Naive thymus-derived CD8-positive, alpha-beta T cell (primary cell): Measurements from ENCODE around the gene CACFD1. TPM values are rescaled to one million over a fixed set of nuclear protein-coding genes. Genes with fewer than 3 reads are reported as not detected.
A peak's percentile ranks its signal among the peaks of the same experiment; 100 is the strongest.
"Not testable (repeated sequence)": the region's sequence is repeated elsewhere in the genome, so short reads cannot be mapped to it uniquely, and the experiment has no call there.

ENCODE experiments used
- ATAC-seq, 2 donors: fragments of 150-1000 bp; cut with Tn5 transposase in 1 of 2; sonication (Bioruptor Pico), chemical (Tn5 transposase) in 1 of 2; 1 replicate in 1 of 2; 2 replicates in 1 of 2; pipeline ENCODE4 v1.10.0; 2021; ENCODE audit warnings: mild to moderate bottlenecking in 2 of 2, moderate library complexity in 2 of 2
- POLR2A ChIA-PET: fragments of 350-600 bp; sonication (Branson Sonifier 250); formaldehyde crosslinking; loops from one replicate; lab custom pipeline; 2021; ENCODE audit warnings: antibody characterized with exemption; lab: Charles Lee
- DNase-seq, 10 donors: peaks; one replicate each; pipeline versions ENCODE4 v3.0.0 to v3.0.0-alpha.2; 2020 to 2022
- H3K27ac Mint-ChIP-seq, 10 donors: one replicate each; pipeline ENCODE4 v1.8.0; 2020 to 2022; ENCODE audit warnings: mild to moderate bottlenecking in 10 of 10, mixed read lengths in 10 of 10, moderate library complexity in 4 of 10, inconsistent platforms in 1 of 10
- H3K27me3 Mint-ChIP-seq, 5 donors: one replicate each; pipeline ENCODE4 v1.8.0; 2021 to 2022; ENCODE audit warnings: mixed read lengths in 5 of 5
- H3K36me3 Mint-ChIP-seq, 3 donors: one replicate each; pipeline ENCODE4 v1.8.0; 2020 to 2022; ENCODE audit warnings: mixed read lengths in 3 of 3, mild to moderate bottlenecking in 2 of 3, inconsistent platforms in 1 of 3
- H3K4me1 Mint-ChIP-seq, 4 donors: one replicate each; pipeline ENCODE4 v1.8.0; 2021 to 2022; ENCODE audit warnings: mixed read lengths in 4 of 4
- H3K4me3 Mint-ChIP-seq, 10 donors: one replicate each; pipeline ENCODE4 v1.8.0; 2020 to 2022; ENCODE audit warnings: mild to moderate bottlenecking in 10 of 10, mixed read lengths in 10 of 10, moderate library complexity in 6 of 10, inconsistent platforms in 1 of 10
- H3K9me3 Mint-ChIP-seq, 9 donors: one replicate each; pipeline ENCODE4 v1.8.0; 2020 to 2022; ENCODE audit warnings: mixed read lengths in 9 of 9, mild to moderate bottlenecking in 3 of 9, inconsistent platforms in 1 of 9, moderate library complexity in 1 of 9
- polyA plus RNA-seq, 3 donors: library from polyadenylated mRNA; unstranded; fragments of 300-500 nt; fragmentation: Illumina TruSeq; gene quantifications; one replicate each; pipeline ENCODE4 v1.2.3, GENCODE V29; 2021
- total RNA-seq, 8 experiments: library from RNA in 2 of 8; stranded (reverse) in 2 of 8; gene quantifications; one replicate each; pipeline ENCODE4 v1.2.3 and lab custom pipeline; 2021 to 2026

CACFD1 gene
- total and polyA plus RNA-seq, 5 experiments from 2014 or later, result 2.5 to 4.9 (median 3.7) TPM

DNA sequence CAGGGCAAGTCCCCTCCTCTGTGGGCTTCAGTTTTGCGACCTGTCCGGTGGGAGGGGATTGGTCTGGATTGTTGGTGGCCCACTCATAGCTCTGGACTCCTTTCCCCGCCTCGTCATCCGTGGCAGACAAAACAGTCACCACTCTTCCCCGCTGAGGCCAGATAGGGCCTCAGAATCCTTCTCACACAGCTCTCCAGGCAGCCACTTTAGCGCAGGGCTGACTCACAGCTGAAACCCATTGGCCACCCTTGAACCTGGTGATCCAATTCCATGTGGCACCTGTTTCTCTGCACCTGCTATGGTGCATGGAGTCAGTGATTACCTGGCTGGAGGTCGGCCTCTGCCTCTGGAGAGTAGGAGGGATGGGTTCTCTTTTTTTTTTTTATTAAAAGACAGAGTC, 15.8 kb upstream of the CACFD1 start:
- no peak for DNase-seq
- no peaks in the 10 kb centered on the region for H3K27me3 Mint-ChIP-seq
- H3K4me3 Mint-ChIP-seq, result no peak overlapping the region
- ATAC-seq, result no peak
- H3K9me3 Mint-ChIP-seq, result no peaks in the 10 kb centered on the region
- H3K36me3 Mint-ChIP-seq, result no peaks in the 10 kb centered on the region
- peaks cover 0 to 8% (median 1%) of the 10 kb centered on the region in 4 donors for H3K4me1 Mint-ChIP-seq
- H3K27ac Mint-ChIP-seq, result no peak overlapping the region
- POLR2A ChIA-PET, result no interaction called here

DNA sequence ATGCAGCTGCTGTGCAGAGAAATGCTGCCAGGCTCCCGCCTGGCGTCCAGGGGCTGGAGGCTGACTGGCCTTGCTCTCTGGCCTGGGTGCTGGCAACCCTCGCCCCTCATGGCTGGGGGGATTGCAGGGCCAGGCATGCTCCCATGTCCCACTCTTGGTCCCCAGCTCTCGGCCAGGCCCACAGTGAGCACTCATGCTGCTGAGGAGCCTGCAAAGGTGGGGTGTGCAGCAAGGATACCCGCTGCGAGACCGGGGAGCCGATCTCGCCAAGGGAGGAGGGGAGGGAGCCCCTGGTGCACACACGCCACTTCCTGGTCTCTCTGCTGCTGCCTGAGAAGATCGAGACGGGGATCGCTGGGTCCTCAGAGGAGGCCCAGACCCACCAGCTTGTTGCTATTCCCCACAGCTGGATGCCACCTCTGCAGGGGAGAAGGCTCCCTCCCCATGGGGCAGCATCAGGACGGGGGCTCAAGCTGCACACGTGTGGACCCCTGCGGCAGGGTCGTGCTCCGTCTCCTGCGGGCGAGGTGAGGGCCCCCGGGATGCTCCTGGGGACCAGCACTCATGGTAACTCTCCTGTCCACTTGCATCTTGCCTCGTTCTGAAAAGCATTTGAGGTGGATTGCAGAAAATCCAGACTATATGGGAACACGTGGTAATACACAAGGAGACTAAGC, 14.3 kb upstream of the CACFD1 start:
- Mint-ChIP-seq H3K9me3 (no peaks in the 10 kb centered on the region), H3K27me3 (peaks cover 0 to 2% (median 0%) of the 10 kb centered on the region in 5 donors), H3K36me3 (no peaks in the 10 kb centered on the region), H3K27ac (no peak overlapping the region), H3K4me3 (no peak overlapping the region), H3K4me1 (peaks cover 0 to 7% (median 1%) of the 10 kb centered on the region in 4 donors)
- ATAC-seq, result no peak
- no peak for DNase-seq
- POLR2A ChIA-PET, result no interaction called here

DNA sequence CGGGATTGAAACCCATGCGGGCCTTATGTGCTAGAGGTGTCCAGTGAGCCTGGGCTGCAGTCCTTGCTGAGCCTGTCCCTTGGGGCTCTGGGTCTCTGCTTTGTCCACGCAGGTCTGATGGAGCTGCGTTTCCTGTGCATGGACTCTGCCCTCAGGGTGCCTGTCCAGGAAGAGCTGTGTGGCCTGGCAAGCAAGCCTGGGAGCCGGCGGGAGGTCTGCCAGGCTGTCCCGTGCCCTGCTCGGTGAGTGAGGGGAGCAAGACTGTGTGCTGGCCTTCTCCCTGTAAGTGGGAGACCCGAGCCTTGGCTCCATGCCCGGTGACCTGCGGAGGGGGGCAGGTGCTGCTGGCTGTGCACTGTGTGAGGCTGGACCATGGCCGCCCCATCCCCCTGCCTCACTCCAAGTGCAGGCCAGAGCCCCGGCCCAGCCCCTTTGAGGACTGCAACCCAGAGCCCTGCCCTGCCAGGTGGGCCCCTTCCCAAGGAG, 11.2 kb upstream of the CACFD1 start:
- Mint-ChIP-seq H3K4me1 (peaks cover 0 to 4% (median 0%) of the 10 kb centered on the region in 4 donors), H3K27ac (no peak overlapping the region), H3K27me3 (peaks cover 0 to 2% (median 0%) of the 10 kb centered on the region in 5 donors), H3K9me3 (no peaks in the 10 kb centered on the region), H3K36me3 (no peaks in the 10 kb centered on the region), H3K4me3 (no peak overlapping the region)
- no peak for DNase-seq
- POLR2A ChIA-PET, result no interaction called here
- ATAC-seq, result no peak

DNA sequence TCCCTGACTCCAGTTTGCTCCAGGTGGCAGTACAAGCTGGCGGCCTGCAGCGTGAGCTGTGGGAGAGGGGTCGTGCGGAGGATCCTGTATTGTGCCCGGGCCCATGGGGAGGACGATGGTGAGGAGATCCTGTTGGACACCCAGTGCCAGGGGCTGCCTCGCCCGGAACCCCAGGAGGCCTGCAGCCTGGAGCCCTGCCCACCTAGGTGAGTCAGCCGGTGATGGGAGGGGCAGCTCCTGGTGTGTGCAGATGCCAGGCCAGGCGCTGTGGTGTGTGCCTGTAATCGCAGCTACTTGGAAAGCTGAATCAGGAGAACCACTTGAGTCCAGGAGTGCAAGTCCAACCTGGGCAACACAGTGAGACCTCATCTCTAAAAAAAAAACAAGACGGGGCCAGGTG, 10.0 kb upstream of the CACFD1 start:
- Mint-ChIP-seq H3K9me3 (no peaks in the 10 kb centered on the region), H3K36me3 (no peaks in the 10 kb centered on the region), H3K4me3 (no peak overlapping the region), H3K4me1 (peaks cover 0 to 4% (median 0%) of the 10 kb centered on the region in 4 donors), H3K27me3 (peaks cover 0 to 2% (median 0%) of the 10 kb centered on the region in 5 donors), H3K27ac (no peak overlapping the region)
- ATAC-seq (no peak), DNase-seq (no peak)
- POLR2A ChIA-PET, result no interaction called here

DNA sequence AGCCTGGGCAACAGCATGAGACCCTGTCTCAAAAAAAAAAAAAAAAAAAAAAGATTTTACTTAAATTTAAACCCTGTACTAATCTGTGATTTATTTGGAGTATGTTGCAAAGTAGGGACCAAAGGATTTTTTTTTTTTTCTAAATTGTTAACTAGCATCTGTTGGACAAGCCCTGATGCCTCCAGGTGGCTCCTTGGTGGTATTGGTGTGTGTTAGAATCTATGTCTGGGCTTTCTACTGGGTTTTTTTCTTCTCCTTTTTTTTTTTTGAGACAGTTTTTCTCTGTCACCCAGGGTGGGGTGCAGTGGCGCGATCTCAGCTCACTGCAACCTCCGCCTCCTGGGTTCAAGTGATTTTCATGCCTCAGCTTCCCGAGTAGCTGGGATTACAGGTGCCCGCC, 7.9 kb upstream of the CACFD1 start:
- H3K36me3 Mint-ChIP-seq, H3K27ac Mint-ChIP-seq, H3K27me3 Mint-ChIP-seq, H3K4me3 Mint-ChIP-seq, POLR2A ChIA-PET, DNase-seq, ATAC-seq, H3K9me3 Mint-ChIP-seq, H3K4me1 Mint-ChIP-seq: not testable (repeated sequence)

DNA sequence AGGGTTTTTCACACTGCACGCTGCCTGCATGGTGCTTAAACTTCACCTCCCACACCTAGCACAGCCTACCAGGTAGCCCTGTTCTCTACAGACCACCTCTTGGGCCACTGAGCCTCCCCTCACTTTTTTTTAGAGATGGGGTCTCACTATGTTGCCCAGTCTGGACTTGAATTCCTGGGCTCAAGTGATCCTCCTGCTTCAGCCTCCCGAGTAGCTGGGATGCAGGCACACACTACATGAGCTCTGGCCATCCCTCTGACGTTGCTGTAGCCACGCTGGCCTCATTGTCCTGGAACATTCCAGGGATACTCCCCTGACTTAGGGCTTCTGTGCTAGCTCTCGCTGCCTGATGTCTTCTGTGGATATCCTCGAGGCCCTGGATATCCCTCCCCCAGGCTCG, 7.2 kb upstream of the CACFD1 start:
- Mint-ChIP-seq H3K36me3 (no peaks in the 10 kb centered on the region), H3K27me3 (peaks cover 0 to 2% (median 0%) of the 10 kb centered on the region in 5 donors), H3K9me3 (no peaks in the 10 kb centered on the region), H3K27ac (no peak overlapping the region), H3K4me3 (no peak overlapping the region), H3K4me1 (peaks cover 0 to 4% (median 0%) of the 10 kb centered on the region in 4 donors)
- ATAC-seq (no peak), DNase-seq (no peak)
- POLR2A ChIA-PET, result no interaction called here

DNA sequence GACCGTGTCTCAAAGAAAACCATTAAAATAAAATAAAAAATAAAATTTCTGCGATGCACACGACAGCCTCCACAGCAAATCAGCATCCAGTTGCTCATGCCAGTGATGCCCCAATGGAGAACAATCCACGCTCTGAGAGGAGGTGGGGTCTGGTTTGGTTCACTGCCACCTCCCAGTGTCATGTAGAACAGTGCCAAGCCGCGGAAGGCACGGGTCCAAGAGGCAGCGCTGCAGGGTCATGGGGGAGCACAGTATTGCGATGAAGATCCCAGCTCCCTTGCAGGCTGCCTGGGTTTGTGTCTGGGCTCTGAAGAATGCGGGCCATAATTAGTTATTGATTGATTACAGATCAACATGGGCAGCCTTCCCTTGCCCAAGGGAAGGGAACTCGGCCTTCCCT, 6.1 kb upstream of the CACFD1 start:
- H3K36me3 Mint-ChIP-seq, result no peaks in the 10 kb centered on the region
- POLR2A ChIA-PET, result no interaction called here
- peaks cover 0 to 5% (median 1%) of the 10 kb centered on the region in 4 donors for H3K4me1 Mint-ChIP-seq
- H3K9me3 Mint-ChIP-seq, result no peaks in the 10 kb centered on the region
- H3K4me3 Mint-ChIP-seq, result no peak overlapping the region
- no peak for DNase-seq
- H3K27me3 Mint-ChIP-seq, result peaks cover 0 to 2% (median 0%) of the 10 kb centered on the region in 5 donors
- no peak overlapping the region for H3K27ac Mint-ChIP-seq
- no peak for ATAC-seq

DNA sequence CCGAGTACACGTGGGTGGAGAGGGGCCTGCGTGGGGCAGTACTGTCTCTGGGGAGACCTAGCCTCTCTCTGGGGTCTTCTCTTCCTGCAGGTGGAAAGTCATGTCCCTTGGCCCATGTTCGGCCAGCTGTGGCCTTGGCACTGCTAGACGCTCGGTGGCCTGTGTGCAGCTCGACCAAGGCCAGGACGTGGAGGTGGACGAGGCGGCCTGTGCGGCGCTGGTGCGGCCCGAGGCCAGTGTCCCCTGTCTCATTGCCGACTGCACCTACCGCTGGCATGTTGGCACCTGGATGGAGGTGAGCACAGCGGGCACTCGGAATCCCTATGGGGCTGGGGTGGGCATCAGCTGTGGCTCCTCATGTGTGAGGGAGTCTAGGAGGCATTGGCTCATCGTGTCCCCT, 5.5 kb upstream of the CACFD1 start:
- H3K9me3 Mint-ChIP-seq, result no peaks in the 10 kb centered on the region
- peak overlapping the region in 1 of 10 donors; percentile 38 for H3K27ac Mint-ChIP-seq
- DNase-seq, result no peak
- H3K4me3 Mint-ChIP-seq, result no peak overlapping the region
- H3K4me1 Mint-ChIP-seq, result peaks cover 0 to 12% (median 4%) of the 10 kb centered on the region in 4 donors
- H3K27me3 Mint-ChIP-seq, result no peaks in the 10 kb centered on the region
- no peaks in the 10 kb centered on the region for H3K36me3 Mint-ChIP-seq
- POLR2A ChIA-PET, result no interaction called here
- no peak for ATAC-seq

DNA sequence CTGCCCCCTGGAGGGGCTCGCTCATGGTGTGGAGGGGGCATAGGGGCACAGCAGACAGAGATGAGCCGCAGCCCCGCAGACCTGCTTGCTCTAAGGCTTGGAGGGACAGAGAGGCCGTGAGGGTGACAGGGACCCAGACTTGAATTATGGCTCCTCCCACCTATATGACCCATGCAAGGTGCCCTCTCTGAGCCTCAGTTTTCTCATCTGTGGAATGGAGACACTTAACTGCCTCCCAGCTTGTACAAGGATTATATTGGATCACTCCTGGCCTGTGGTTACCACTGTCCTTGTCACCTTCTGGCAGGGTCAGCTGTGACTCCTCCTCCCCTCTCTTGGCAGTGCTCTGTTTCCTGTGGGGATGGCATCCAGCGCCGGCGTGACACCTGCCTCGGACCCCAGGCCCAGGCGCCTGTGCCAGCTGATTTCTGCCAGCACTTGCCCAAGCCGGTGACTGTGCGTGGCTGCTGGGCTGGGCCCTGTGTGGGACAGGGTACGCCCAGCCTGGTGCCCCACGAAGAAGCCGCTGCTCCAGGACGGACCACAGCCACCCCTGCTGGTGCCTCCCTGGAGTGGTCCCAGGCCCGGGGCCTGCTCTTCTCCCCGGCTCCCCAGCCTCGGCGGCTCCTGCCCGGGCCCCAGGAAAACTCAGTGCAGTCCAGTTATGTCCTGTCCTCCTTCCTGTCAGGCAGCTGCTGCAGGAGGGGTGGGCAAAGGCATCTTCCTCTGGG, 4.7 kb upstream of the CACFD1 start:
- Mint-ChIP-seq H3K4me3 (no peak overlapping the region), H3K27ac (no peak overlapping the region), H3K9me3 (no peaks in the 10 kb centered on the region), H3K4me1 (peaks cover 2 to 13% (median 7%) of the 10 kb centered on the region in 4 donors), H3K36me3 (no peaks in the 10 kb centered on the region), H3K27me3 (no peaks in the 10 kb centered on the region)
- POLR2A ChIA-PET, result no interaction called here
- ATAC-seq, result no peak
- DNase-seq, result no peak

DNA sequence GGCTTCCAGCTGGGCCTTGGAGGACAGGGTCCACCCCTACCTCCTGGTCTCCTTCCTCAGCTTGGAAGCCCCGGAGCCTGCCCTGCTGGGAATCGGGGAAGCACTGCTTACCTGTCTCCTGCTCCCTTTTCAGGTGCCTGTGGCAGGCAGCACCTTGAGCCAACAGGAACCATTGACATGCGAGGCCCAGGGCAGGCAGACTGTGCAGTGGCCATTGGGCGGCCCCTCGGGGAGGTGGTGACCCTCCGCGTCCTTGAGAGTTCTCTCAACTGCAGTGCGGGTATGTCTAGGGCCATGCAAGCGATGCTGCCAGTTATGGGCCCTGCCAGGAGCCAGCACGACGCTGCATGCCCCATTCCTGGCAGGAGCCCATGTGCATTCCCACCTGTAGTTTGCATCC, 3.8 kb upstream of the CACFD1 start:
- H3K4me3 Mint-ChIP-seq, result no peak overlapping the region
- no peaks in the 10 kb centered on the region for H3K27me3 Mint-ChIP-seq
- no peaks in the 10 kb centered on the region for H3K9me3 Mint-ChIP-seq
- no peaks in the 10 kb centered on the region for H3K36me3 Mint-ChIP-seq
- peak overlapping the region in 2 of 10 donors; percentile 4 to 49 for H3K27ac Mint-ChIP-seq
- DNase-seq (no peak), ATAC-seq (no peak)
- POLR2A ChIA-PET, result no interaction called here
- H3K4me1 Mint-ChIP-seq, result peaks cover 4 to 18% (median 13%) of the 10 kb centered on the region in 4 donors

DNA sequence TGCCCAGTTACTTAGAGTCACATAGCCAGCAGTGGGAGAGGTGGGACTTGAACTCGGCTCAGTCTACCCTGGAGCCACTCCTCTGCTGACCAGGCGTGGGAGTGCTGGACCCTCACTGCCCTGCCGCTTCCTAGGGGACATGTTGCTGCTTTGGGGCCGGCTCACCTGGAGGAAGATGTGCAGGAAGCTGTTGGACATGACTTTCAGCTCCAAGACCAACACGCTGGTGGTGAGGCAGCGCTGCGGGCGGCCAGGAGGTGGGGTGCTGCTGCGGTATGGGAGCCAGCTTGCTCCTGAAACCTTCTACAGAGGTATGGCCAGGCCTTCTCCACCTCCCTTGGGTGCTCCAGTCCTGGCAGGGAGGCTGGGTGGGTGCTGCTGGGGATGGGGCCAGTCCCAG, 3.4 kb upstream of the CACFD1 start:
- Mint-ChIP-seq H3K4me1 (peaks cover 4 to 19% (median 13%) of the 10 kb centered on the region in 4 donors), H3K4me3 (no peak overlapping the region), H3K36me3 (no peaks in the 10 kb centered on the region), H3K27me3 (no peaks in the 10 kb centered on the region), H3K27ac (no peak overlapping the region), H3K9me3 (no peaks in the 10 kb centered on the region)
- POLR2A ChIA-PET, result no interaction called here
- no peak for ATAC-seq
- DNase-seq, result no peak

DNA sequence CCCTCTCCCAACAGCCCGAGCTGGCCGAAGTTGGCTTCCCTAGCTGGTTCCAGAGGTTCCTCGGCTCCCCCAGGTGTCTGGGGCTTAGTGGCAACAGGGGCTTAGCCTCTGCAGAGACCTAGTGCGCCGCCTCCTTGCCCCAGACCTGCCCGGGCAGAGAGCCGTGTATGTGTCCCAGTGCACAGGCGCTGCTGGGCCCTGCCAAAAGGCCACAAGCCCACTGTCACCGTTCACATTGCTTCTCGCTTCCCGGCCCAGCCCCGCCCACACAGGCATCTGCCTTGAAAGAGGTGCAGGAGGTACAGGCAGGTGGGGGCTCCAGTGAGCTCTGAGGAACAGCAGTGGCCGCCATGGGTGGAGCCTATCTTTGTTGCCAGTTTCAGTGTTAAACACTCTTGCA, 2.5 kb upstream of the CACFD1 start:
- Mint-ChIP-seq H3K9me3 (no peaks in the 10 kb centered on the region), H3K36me3 (no peaks in the 10 kb centered on the region), H3K27me3 (no peaks in the 10 kb centered on the region), H3K27ac (no peak overlapping the region), H3K4me3 (no peak overlapping the region), H3K4me1 (peaks cover 4 to 15% (median 13%) of the 10 kb centered on the region in 4 donors)
- POLR2A ChIA-PET, result interaction anchor here (1.3 kb wide), 1 partner anchor 10 kb away, joined by 4 read pairs; no protein-coding TSS in a partner anchor
- no peak for ATAC-seq
- DNase-seq, result no peak

DNA sequence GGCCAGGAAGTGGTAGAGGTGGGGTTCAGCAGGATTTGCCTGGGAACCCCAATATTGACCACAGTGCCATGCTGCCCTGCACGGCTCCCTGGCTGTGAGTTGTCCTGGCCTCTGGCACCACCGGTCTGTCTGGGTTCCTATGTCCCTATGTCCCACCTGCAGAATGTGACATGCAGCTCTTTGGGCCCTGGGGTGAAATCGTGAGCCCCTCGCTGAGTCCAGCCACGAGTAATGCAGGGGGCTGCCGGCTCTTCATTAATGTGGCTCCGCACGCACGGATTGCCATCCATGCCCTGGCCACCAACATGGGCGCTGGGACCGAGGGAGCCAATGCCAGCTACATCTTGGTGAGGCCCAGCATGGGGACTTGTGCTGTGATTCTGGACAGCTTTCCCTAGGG, 2.0 kb upstream of the CACFD1 start:
- Mint-ChIP-seq H3K27me3 (no peaks in the 10 kb centered on the region), H3K9me3 (no peaks in the 10 kb centered on the region), H3K4me1 (peaks cover 4 to 15% (median 13%) of the 10 kb centered on the region in 4 donors), H3K36me3 (no peaks in the 10 kb centered on the region), H3K4me3 (no peak overlapping the region), H3K27ac (no peak overlapping the region)
- ATAC-seq, result no peak
- POLR2A ChIA-PET, result interaction anchor here (1.3 kb wide), 1 partner anchor 10 kb away, joined by 4 read pairs; no protein-coding TSS in a partner anchor
- no peak for DNase-seq
